NCI-H526 (cell line): ENCODE results near the gene C1orf210.
A peak's percentile ranks its signal among the peaks of the same experiment; 100 is the strongest.

ENCODE experiments used
- DNase-seq, 2 experiments: peaks; one replicate each; lab custom pipeline; 2025; lab: John Stamatoyannopoulos, UW

Gene C1orf210

GRCh38 chr1:43294761-43295160 lies 9.4 kb upstream of the C1orf210 start:
- DNase-seq = no peak

GRCh38 chr1:43293896-43294760 lies 8.7 kb upstream of the C1orf210 start:
- DNase-seq = peak; percentile 43 to 77

GRCh38 chr1:43293176-43293575 lies 7.8 kb upstream of the C1orf210 start:
- no peak for DNase-seq

GRCh38 chr1:43292679-43293078 lies 7.3 kb upstream of the C1orf210 start:
- DNase-seq = no peak

GRCh38 chr1:43292216-43292615 lies 6.8 kb upstream of the C1orf210 start:
- no peak for DNase-seq

GRCh38 chr1:43288785-43289706 lies 3.7 kb upstream of the C1orf210 start:
- no peak for DNase-seq

- no peak for DNase-seq
Observed at GRCh38 chr1:43288058-43288784, 2.8 kb upstream of the C1orf210 start.

GRCh38 chr1:43286533-43286932 lies 1.2 kb upstream of the C1orf210 start:
- no peak for DNase-seq

GRCh38 chr1:43286115-43286514 lies 734 bp upstream of the C1orf210 start:
- peak in 1 of 2 experiments; percentile 79 for DNase-seq

- DNase-seq = peak in 1 of 2 experiments; percentile 62
Observed at GRCh38 chr1:43284546-43285110, 753 bp downstream of the C1orf210 start.

GRCh38 chr1:43284065-43284464 lies 1.3 kb downstream of the C1orf210 start:
- no peak for DNase-seq

- DNase-seq = no peak
Observed at GRCh38 chr1:43282220-43283195, 2.9 kb downstream of the C1orf210 start.

- no peak for DNase-seq
Observed at GRCh38 chr1:43280692-43281091, 4.7 kb downstream of the C1orf210 start.

GRCh38 chr1:43279666-43280065 lies 5.7 kb downstream of the C1orf210 start:
- no peak for DNase-seq

GRCh38 chr1:43279161-43279560 lies 6.2 kb downstream of the C1orf210 start:
- no peak for DNase-seq

- no peak for DNase-seq
Observed at GRCh38 chr1:43277116-43277876, 8.1 kb downstream of the C1orf210 start.

GRCh38 chr1:43276673-43277072 lies 8.7 kb downstream of the C1orf210 start:
- no peak for DNase-seq

GRCh38 chr1:43275826-43276620 lies 9.4 kb downstream of the C1orf210 start:
- DNase-seq = peak; percentile 19 to 37

GRCh38 chr1:43274804-43275180 lies 10.6 kb downstream of the C1orf210 start:
- DNase-seq = no peak
